ENCODE results near the gene MAST4.

The MAST4 gene

DNA sequence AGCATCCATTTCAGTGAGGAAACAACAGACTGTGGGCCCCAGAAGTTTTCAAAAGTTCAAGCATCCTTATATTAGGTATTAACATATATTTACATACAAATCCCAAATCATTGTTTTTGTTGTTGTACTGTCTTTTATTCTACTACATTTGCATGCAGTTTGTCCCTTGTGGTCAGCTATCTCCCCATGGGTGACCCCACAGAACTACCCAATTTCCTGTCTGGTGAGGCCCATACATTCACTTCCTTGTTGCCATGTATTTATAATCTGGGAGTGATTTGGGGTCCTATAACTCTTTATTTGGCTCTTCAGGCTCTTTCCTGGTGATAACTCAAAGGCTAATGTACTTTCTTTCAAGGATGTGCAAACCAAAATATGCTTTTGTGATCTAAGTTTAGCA is 603.7 kb downstream of the MAST4 start:
- ATAC-seq: no peak

GRCh38 chr5:67200809-67201562 is 604.8 kb downstream of the MAST4 start:
- no peak for ATAC-seq

DNA sequence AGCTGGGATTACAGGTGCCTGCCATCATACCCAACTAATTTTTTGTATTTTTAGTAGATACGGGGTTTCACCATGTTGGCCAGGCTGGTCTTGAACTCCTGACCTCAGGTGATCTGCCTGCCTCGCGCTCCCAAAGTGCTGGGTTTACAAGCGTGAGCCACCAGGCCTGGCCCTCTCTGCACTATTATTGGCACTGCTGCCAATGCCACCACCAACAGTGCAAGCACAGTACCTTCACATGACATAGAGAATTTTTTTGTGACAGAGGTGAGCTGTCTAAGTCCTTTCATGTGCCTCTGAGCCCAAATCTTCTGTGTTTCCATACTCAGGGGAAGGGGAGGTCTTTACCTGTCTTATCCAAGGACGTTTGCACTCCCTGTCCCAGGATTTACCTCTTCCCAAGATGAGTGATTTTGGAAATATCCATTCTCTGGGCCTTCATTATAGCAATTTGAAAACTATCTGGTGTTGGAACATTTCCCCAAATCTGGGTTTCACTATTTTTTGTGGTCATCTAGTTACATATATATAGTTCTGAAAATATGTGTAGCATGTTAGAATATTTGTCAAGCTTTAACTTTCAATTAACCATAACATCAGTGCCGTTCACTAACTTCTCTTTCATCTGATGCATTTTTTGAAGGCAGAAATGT is 605.8 kb downstream of the MAST4 start:
- ATAC-seq: no peak

DNA sequence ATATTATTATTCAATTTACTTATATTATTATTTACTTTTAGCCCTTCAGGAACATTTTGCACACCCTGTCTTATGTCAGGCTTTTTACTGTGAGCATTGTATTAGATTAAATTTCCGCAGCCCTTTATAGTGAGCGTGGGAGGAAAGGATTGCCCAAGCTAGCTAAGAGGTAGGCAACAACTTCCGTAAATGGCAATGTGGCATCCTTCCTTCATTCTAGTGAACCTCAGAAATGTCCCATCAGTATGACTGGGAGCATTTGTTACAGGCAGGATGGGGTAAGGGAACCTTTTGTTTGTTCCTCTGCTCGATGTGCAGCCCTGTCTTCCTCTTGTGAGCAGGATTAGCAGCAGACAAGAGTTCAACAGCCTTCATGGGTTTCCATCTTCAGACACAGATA is 606.6 kb downstream of the MAST4 start:
- ATAC-seq: no peak

DNA sequence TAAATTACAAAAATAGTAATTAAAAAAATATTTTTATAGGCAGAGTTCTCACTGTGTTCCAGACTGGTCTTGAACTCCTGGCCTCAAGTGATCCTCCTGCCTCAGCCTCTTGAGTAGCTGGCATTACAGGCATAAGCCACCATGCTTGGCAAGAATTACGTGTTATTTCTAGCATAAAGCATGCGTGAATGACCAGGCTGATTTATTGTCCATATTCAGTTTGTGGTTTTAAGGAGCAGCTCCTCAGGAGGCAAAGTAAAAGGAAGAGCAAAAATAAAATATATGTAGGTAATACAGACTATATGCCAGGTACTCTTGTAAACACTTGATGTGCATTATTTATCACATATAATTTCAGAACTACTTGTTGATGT is 607.5 kb downstream of the MAST4 start:
- ATAC-seq: no peak

GRCh38 chr5:67204821-67205220 is 608.6 kb downstream of the MAST4 start:
- ATAC-seq: no peak

- no peak for ATAC-seq
Measured at GRCh38 chr5:67205981-67206380, 609.8 kb downstream of the MAST4 start.

GRCh38 chr5:67206461-67206860 is 610.3 kb downstream of the MAST4 start:
- ATAC-seq: no peak

DNA sequence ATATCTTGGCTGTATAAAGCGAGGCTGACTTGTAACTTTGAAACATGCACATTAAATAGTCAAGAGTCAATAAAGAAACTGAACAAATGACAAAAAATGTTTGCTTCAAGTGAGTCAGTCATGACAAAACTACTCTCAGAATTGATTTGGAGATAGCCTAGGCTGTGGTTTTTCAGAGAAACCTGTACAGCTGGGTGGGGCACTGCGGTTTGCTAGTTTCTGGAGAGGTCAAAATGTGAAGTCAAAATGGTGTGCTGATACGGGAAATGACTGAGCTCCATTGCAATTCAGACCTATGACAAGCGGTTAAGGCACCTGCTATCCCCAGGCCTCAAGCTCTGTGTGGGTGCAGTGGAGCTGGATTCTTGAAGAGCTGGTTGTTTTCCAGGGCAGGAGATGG is 610.7 kb downstream of the MAST4 start:
- ATAC-seq: peak; percentile 92 to 94

GRCh38 chr5:67208403-67208802 is 612.2 kb downstream of the MAST4 start:
- no peak for ATAC-seq

DNA sequence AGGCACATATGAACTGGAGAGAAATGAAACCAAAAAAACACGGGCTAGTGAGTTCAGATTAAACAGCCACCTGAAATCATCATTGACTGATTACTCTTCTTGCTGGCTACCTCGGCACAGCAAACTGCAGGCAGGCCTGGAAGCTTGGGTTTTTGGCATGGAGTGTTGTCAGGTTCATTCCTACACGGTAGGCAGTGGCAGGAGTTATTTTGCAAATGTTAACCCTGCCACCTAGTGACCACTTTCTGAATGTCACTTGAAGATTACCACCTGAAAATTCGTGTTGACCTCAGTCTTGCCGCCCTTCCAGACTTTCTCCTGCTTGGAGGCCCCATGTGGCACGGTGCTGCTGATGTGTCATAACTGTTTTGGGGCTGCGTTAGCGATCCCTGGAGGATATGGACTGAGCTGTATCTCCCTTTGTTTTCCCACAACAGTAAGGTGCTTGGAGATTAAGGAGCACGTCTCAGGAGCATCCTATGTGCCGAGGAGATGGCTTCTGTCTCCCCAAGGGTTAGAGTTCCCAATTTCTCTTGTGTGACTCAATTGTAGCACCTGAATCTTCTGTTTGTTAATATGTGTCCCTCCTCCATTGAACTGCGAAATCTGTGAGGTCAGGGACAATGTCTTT is 613.1 kb downstream of the MAST4 start:
- peak; percentile 3 to 11 for ATAC-seq

- no peak for ATAC-seq
Measured at GRCh38 chr5:67211926-67212325, 615.7 kb downstream of the MAST4 start.

DNA sequence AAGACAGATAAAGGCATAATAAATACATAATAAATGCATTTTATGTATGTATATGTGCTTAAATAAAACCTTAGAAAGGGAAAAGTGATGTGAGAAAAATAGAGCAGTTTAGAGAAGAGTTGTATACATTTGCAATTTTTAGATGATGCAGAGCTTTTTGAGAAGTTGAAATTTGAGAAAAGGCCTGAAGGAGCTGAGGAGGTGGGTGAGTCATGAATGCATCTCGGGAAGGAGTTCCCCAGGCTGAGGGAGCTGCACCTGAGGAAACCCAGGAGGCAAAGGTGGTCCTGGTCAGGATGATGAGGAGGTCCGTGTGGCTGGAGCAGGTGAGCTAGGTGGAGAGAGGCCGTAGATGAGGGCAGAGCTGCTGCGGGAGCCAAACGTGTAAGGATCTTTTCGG is 617.8 kb downstream of the MAST4 start:
- no peak for ATAC-seq

- ATAC-seq: no peak
Measured at GRCh38 chr5:67214707-67215447, 618.7 kb downstream of the MAST4 start.

GRCh38 chr5:67215519-67216471 is 619.6 kb downstream of the MAST4 start:
- ATAC-seq: peak; percentile 92 to 94

- no peak for ATAC-seq
Measured at GRCh38 chr5:67216564-67216963, 620.4 kb downstream of the MAST4 start.
